Stimulated activated CD4-positive, alpha-beta T cell treated with anti-CD3 and anti-CD28 coated beads, Interleukin-12 subunit alpha, Interleukin-12 subunit beta, amount 100 ng/mL, for 4 hours (primary cell): ENCODE data around the gene PRKCA.

Source experiments
- DNase-seq: peaks from one replicate; pipeline ENCODE4 v3.0.0-alpha.2; 2020

The PRKCA gene

GRCh38 chr17:66496306-66496705 is 193.9 kb downstream of the PRKCA start:
- no peak for DNase-seq

- DNase-seq = no peak
Measured at GRCh38 chr17:66498580-66498979, 196.2 kb downstream of the PRKCA start.

GRCh38 chr17:66506641-66507040 is 204.2 kb downstream of the PRKCA start:
- DNase-seq = no peak

DNA sequence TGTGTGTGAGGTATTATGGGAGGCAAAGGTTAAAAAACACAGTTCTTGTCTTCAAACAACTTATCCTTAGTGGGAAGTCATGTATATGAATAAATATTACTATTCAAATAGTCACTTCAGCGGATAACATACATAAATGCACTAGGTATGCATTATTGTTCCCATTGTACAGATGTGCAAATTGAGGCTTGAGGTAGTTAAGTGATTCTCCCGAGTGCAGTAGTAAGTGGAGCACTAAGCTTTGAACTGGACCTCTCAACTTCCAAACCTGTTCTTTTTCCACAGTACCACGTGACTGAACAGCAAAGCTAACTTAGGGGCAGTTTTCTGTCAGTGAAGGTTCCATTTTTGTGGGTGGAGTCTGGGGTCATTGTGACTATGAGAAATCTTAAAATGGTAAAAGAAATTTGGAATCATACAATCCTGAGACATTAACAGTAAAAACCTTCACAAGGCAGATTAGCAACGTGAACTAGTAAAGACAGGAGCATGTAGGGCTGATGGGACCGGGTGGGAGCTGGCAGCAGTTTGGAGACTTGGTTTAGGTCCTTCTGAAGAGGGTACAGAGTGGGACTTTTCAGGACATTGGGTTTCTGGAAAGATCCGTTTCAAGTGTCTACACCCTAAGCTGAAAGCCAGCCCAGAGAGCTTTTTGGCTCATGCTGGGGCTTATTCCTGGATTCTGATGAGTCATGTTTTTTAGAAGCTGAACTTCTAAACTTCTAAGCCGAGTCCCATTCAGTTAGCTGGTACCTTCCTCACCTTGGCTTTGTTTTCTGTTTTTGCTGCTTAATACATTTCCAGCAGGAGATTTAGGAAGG is 204.9 kb downstream of the PRKCA start:
- no peak for DNase-seq

DNA sequence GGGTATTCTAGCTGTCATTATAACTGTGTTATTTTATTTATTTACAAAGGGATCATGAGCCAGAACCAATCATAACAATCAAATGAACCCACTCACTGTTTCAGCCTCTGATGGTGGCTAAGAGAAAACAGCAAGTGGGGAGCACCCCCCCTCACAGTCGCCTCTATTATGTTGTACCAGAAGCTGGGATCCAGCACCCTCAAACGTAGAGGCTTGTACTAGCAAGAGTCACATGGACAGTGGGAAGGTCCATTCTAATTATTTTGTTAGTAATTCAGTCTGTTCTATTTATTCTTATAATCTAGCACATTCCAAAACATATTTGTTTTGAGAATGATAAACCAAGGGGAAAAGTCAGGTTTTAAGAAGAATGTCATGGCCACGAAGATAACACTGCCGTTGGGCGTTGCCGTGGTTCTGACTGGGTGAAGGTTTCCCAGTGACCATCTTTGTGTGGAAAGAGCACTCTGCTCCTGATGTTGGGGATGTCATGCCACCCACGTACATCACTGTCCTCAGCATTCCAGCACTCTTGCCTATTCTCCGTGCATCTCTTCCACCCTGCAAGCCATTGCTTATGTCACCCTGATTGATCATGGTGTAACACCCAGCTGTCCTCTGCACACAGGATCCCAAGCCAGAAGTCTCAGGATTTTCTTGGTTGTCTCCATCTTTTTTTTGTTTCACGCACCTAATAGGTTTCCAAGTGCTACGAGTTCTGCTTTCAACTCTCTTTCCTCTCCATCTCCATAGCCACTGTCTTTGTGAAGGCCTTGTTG is 205.8 kb downstream of the PRKCA start:
- DNase-seq = no peak

DNA sequence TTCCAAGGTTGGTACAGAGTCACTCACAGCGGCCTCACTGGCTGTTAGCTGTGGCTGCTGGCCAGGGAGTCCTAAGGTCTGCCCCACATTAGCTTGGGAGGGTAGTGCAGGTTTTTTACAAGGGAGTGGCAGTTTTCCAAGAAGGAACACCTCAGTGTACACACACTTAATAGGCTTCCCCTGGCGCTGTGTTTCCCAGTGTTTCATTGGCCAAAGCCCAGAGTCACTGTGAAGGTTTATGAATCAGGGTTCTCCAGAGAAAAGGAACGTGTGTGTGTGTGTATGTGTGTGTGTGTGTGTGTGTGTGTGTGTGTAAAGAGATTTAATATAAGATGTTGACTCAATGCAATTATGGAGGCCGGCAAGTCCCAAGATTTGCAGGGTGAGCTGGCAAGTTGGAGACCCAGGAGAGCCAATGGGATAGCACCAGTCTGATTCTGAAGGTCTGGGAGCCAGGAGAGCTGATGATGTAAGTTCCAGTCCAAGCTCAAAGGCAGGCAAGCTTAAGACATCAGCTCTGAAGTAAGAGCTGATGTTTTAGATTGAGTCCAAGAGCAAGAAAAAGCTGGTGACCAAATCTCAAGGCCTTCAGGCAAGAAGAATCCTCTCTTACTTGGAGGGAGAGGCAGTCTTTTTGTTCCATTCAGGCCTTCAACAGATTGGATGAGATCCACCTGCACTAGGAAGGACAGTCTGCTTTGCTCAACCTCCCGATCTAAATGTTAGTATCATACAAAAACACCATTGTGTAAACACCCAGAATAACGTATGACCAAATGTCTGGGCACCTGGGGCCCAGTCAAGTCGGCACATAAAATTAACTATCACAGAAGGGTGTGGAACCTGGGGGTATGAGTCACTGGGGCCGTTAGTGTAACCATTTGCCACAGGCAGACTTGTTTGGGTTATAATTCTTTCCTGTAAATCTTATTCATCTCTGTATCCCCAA is 206.8 kb downstream of the PRKCA start:
- peak; percentile 42 for DNase-seq

DNA sequence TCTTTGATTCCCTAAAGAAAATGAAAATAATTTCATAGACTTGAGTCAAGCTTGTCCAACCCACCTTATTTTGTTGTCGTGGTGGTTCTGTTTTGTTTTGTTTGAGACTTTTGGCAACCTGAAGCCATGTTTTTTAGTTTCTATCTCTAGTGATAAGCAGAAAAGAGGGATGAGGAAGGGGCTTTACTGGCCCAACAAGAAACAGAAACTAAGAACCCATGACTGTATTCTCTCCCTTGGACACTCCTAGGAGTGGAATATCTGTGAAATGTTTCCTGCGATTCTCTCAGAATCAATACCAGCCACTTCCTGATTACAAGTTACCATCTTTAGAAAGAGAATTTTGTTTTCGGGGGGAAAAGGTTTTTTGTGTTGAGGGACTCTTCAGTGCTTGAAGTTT is 207.5 kb downstream of the PRKCA start:
- DNase-seq = no peak

GRCh38 chr17:66511135-66511534 is 208.7 kb downstream of the PRKCA start:
- DNase-seq = no peak

- no peak for DNase-seq
Measured at GRCh38 chr17:66514227-66514806, 211.9 kb downstream of the PRKCA start.

DNA sequence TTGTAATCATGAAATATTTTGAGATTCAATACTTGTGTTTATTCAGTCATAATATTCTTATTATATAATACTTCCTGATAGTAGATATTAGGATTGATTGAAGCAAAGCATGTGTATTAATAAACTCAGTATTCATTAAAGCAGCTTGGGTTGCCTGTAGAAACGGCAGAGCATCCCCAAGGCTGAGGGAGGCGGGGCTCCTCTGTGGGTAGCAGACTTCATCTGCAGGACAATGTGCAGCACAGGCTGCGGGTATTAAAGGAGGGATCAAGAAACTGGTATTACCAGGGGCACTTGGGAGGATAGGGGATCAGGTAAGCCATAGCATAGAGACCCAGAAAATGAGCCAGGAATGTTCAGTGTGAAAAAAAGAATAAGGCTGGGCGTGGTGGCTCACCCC is 213.6 kb downstream of the PRKCA start:
- DNase-seq = no peak

DNA sequence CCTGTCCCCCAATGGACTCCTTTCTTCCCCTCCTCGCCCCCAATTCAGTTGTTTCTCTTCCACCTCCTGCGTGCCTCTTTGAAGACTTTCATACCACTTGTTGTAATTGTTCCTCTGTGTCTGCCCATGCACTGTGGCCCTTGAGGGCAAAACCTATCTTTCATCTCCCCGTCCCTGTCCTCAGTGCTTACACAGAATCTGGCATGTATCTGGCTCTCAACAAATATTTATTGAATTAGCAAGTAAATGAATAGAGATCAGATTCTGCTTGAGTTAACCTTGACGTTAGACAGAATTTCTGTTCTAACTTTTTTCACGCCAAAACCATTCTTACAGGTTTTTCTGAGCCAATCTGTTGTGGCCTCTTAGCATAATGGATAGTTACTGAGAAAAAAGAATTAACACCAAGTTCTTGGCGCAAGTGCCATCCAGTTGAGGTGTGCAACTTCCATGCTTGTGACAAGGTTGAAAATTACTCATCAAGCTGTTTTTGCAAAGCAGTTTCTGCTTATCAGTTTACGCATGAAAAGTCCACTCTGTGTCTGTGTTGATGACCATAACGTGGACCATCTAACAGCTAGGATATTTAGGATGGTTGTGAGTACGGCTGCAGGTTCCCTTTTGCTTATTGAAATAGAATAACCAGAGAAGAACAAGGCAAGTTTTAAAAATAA is 215.1 kb downstream of the PRKCA start:
- no peak for DNase-seq

DNA sequence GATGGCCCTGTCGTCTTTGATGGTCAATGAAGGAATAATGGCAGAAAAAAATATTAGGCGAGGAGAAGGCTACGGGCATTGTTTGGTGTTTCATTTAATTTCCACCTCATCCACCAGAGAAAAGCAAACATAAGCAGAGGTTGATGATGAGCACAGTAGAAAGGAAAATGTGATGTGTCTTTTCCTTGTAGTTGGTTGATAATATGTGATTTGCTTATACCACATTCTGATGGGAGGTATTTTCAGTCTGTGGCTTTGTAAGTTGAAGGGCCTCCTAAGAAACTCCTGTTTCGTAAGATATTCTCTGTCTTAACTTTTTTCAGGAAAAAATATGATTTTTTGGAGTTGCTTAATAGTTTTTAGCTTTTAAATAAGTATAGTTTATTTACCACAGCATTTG is 215.7 kb downstream of the PRKCA start:
- no peak for DNase-seq

DNA sequence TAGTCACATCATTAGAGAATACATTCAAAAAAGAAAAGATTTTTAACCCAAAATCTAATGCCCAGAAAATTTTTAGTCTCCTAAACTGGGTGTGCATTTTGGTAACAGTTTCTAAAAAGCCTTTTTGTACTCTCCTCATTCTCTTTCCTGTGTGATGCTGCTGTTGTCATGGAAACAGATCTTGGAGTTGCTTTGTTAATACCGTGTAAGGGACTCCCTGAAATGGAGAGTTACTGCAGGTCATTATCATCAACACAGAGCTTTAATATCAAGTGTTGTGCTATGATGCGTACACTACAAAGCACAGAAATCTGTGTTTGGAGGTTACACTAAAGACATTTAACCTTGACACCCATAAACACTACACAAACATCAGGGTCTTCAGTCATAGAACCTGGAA is 216.3 kb downstream of the PRKCA start:
- DNase-seq = no peak

DNA sequence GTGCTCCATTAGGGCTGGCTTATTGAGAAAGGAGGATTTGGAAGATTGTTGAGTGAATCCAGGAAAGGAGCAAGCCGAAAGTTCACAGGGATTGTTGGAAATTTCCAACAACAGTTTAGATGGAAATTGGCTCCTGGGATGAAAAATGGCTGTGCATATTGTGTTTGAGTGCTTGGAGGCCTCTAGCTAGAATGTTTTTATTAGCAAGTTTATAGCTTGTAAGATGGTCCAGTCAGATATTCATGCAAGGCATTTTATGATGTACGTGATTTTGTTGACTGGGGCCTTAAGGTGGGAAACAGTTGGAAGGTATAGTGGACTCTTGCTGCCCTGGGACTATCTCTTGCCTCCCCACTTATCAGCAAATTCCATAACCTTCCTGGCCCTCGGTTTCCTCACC is 216.7 kb downstream of the PRKCA start:
- DNase-seq = no peak

DNA sequence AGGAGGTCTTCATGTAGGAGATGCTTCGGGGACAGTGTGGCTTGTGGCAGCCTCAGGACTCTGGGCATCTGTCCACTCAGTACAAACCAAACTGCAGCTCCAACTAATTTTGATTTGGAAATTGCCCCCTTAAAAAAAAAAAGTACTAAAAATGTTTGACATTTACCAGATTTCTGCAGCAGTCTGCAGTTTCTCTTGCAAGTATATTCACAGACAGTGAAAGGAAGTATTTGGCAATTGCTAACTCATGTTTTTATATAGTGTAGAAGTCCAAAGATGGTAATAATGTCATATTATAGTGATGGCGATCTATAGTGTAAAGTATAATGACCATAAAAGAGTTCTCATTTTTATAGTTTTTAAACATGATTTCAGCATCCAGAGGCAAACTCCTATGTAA is 218.6 kb downstream of the PRKCA start:
- DNase-seq = no peak

- DNase-seq = no peak
Measured at GRCh38 chr17:66522591-66523272, 220.3 kb downstream of the PRKCA start.

GRCh38 chr17:66523378-66524200 is 221.2 kb downstream of the PRKCA start:
- no peak for DNase-seq

DNA sequence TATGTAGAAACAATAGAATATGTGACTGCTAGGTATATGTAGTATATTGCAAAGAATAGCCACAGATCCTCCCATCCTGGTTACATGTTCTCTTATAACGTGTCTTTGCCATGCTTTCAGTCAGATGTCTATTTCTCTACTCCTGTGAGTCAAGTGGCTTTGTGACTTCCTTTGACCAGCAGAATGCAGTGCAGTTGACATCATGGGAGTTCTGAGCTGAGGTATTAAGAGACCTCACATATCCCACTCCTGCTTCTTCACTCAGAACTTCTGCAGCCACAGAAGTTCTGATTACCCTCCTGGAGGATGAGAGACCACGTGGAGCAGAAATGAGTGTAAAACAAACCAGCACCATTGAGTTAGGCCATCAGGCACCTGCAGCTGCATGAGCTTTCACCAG is 222.5 kb downstream of the PRKCA start:
- no peak for DNase-seq

- no peak for DNase-seq
Measured at GRCh38 chr17:66525338-66525737, 222.9 kb downstream of the PRKCA start.

GRCh38 chr17:66526827-66527226 is 224.4 kb downstream of the PRKCA start:
- DNase-seq = no peak

DNA sequence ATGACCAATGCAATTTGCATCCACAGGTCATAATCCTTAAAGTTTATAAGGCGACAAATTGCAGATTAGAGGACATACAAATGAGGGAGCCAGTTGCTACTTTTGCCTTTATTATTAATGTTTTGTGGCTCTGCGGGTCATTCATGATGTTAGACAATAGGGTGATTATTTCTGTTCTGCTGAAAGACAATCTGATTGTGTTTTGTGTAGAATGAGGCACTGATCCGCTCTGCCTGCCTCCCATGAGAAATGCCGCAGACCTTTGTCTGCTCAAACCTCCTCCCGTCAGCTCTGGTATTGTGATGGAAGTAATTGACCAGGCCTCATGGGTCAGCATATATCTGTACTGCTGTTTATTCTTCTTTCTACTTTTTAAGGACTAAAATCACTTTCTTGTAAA is 224.9 kb downstream of the PRKCA start:
- DNase-seq = no peak
